SK-N-SH treated with all-trans-retinoic acid at 6 μM for 48 hours (cell line): ENCODE results near the gene WRAP73.

Experiments
- CSRNP3 ChIP-seq: fragments of 250-450 bp; sonication (Bioruptor Pico); IDR thresholded peaks from 2 replicates; pipeline ENCODE4 v1.5.1; 2021; ENCODE audit warnings: mild to moderate bottlenecking, moderate library complexity
- PATZ1 ChIP-seq: fragments of 250-450 bp; sonication (Bioruptor Pico); IDR thresholded peaks from 2 replicates; pipeline ENCODE4 v1.8.0; 2020; ENCODE audit warnings: mild to moderate bottlenecking, moderate library complexity, borderline replicate concordance
- RARB ChIP-seq: fragments of 250-450 bp; sonication (Bioruptor Pico); IDR thresholded peaks from 2 replicates; pipeline ENCODE4 v1.8.0; 2021; ENCODE audit warnings: mild to moderate bottlenecking, moderate library complexity
- TCF4 ChIP-seq: fragments of 250-450 bp; sonication (Bioruptor Pico); IDR thresholded peaks from 2 replicates; pipeline ENCODE4 v1.8.0; 2021; ENCODE audit warnings: mild to moderate bottlenecking, moderate library complexity, borderline replicate concordance
- TOX ChIP-seq: fragments of 250-450 bp; sonication (Bioruptor Pico); IDR thresholded peaks from 2 replicates; pipeline ENCODE4 v1.8.0; 2021; ENCODE audit warnings: mild to moderate bottlenecking, moderate library complexity, borderline replicate concordance
- TF ChIP-seq, protein P1 (sequence below): fragments of 250-450 bp; sonication (Bioruptor Pico); IDR thresholded peaks from 2 replicates; pipeline ENCODE4 v1.8.0; 2021; ENCODE audit warnings: low read depth, mild to moderate bottlenecking, moderate library complexity, borderline replicate concordance

GRCh38 chr1:3598522-3599285, 51.2 kb downstream of the WRAP73 start:
- TF ChIP-seq PATZ1 (no peak), TCF4 (CRISPR knock-in tag) (no peak), TOX (CRISPR knock-in tag) (no peak), RARB (CRISPR knock-in tag) (no peak), CSRNP3 (CRISPR knock-in tag) (no peak)
- TF ChIP-seq, protein P1, sequence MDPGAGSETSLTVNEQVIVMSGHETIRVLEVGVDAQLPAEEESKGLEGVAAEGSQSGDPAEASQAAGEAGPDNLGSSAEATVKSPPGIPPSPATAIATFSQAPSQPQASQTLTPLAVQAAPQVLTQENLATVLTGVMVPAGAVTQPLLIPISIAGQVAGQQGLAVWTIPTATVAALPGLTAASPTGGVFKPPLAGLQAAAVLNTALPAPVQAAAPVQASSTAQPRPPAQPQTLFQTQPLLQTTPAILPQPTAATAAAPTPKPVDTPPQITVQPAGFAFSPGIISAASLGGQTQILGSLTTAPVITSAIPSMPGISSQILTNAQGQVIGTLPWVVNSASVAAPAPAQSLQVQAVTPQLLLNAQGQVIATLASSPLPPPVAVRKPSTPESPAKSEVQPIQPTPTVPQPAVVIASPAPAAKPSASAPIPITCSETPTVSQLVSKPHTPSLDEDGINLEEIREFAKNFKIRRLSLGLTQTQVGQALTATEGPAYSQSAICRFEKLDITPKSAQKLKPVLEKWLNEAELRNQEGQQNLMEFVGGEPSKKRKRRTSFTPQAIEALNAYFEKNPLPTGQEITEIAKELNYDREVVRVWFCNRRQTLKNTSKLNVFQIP (CRISPR knock-in tag), result no peak
